HG03064 (cell line): Measurements from ENCODE around the gene MARCHF10.

Experiments
- ATAC-seq: cut with Tn5 transposase; IDR thresholded peaks from one replicate; pipeline ENCODE4 v1.9.1; 2021; ENCODE audit warnings: low read depth; ENCODE audit not compliant: unreplicated experiment

The MARCHF10 gene

GRCh38 chr17:62755141-62755851, 52.8 kb downstream of the MARCHF10 start:
- no peak for ATAC-seq

- no peak for ATAC-seq
Observed at GRCh38 chr17:62754631-62755030, 53.5 kb downstream of the MARCHF10 start.

- no peak for ATAC-seq
Observed at GRCh38 chr17:62753562-62753961, 54.6 kb downstream of the MARCHF10 start.

- no peak for ATAC-seq
Observed at GRCh38 chr17:62751060-62751691, 56.9 kb downstream of the MARCHF10 start.

- no peak for ATAC-seq
Observed at GRCh38 chr17:62750631-62751051, 57.5 kb downstream of the MARCHF10 start.

- no peak for ATAC-seq
Observed at GRCh38 chr17:62749926-62750325, 58.2 kb downstream of the MARCHF10 start.

- ATAC-seq: no peak
Observed at GRCh38 chr17:62746941-62747340, 61.2 kb downstream of the MARCHF10 start.

- ATAC-seq: no peak
Observed at GRCh38 chr17:62745806-62746205, 62.3 kb downstream of the MARCHF10 start.

GRCh38 chr17:62744259-62744658, 63.9 kb downstream of the MARCHF10 start:
- no peak for ATAC-seq

- ATAC-seq: no peak
Observed at GRCh38 chr17:62741290-62741689, 66.8 kb downstream of the MARCHF10 start.

GRCh38 chr17:62739645-62740388, 68.3 kb downstream of the MARCHF10 start:
- no peak for ATAC-seq

- ATAC-seq: no peak
Observed at GRCh38 chr17:62738281-62738680, 69.8 kb downstream of the MARCHF10 start.

GRCh38 chr17:62737513-62737912, 70.6 kb downstream of the MARCHF10 start:
- no peak for ATAC-seq

GRCh38 chr17:62735044-62735651, 73.0 kb downstream of the MARCHF10 start:
- no peak for ATAC-seq

- no peak for ATAC-seq
Observed at GRCh38 chr17:62732125-62732524, 76.0 kb downstream of the MARCHF10 start.

GRCh38 chr17:62727916-62728672, 80.0 kb downstream of the MARCHF10 start:
- ATAC-seq: no peak

GRCh38 chr17:62725791-62726249, 82.3 kb downstream of the MARCHF10 start:
- ATAC-seq: no peak

- ATAC-seq: peak; percentile 91
Observed at GRCh38 chr17:62724398-62725146, 83.5 kb downstream of the MARCHF10 start.

- no peak for ATAC-seq
Observed at GRCh38 chr17:62723842-62724241, 84.3 kb downstream of the MARCHF10 start.

- no peak for ATAC-seq
Observed at GRCh38 chr17:62722625-62723024, 85.5 kb downstream of the MARCHF10 start.
